Psoas muscle (tissue), 8 donors: Measurements from ENCODE around the gene HMGN3. TPM values are rescaled to one million over a fixed set of nuclear protein-coding genes. Genes with fewer than 3 reads are reported as not detected.

Experiments
- ATAC-seq, 4 donors: fragments of 200-7000 bp; cut with Tn5 transposase; one replicate each; pipeline ENCODE4 v1.9.1; 2020; ENCODE audit warnings: moderate library complexity in 3 of 4, mild to moderate bottlenecking in 2 of 4
- DNase-seq, 2 donors: peaks; one replicate each; pipeline ENCODE4 v3.0.0-alpha.2; 2020
- H3K27ac ChIP-seq: fragments of 200-600 bp; one replicate; pipeline ENCODE4 v1.8.0; 2022
- H3K27me3 ChIP-seq, 3 donors: fragments of 200-600 bp in 1 of 3; one replicate each; pipeline versions ENCODE4 v1.6.1 to v1.8.0; 2013 to 2022; ENCODE audit warnings: low read length in 2 of 3, mild to moderate bottlenecking in 2 of 3, moderate library complexity in 1 of 3; ENCODE audit not compliant: insufficient read depth in 3 of 3
- H3K36me3 ChIP-seq, 2 donors: fragments of 200-600 bp in 1 of 2; one replicate each; pipeline versions ENCODE4 v1.6.1 to v1.8.0; 2013 to 2022; ENCODE audit warnings: low read depth in 1 of 2, mild to moderate bottlenecking in 1 of 2, moderate library complexity in 1 of 2; ENCODE audit not compliant: insufficient read depth in 1 of 2
- H3K4me1 ChIP-seq: fragments of 200-600 bp; one replicate; pipeline ENCODE4 v1.8.0; 2022
- H3K4me3 ChIP-seq: fragments of 200-600 bp; one replicate; pipeline ENCODE4 v1.8.0; 2022; ENCODE audit warnings: mild to moderate bottlenecking
- H3K9me3 ChIP-seq: fragments of 200-600 bp; one replicate; pipeline ENCODE4 v1.8.0; 2022
- CTCF ChIP-seq: fragments of 200-600 bp; IDR thresholded peaks from one replicate; pipeline ENCODE4 v1.8.0; 2022; ENCODE audit warnings: antibody characterized with exemption
- WGBS, 3 donors: extraction: QIAGEN DNeasy Blood & Tissue Kit; methylation state at CpG; one replicate each; pipeline versions ENCODE4 v1.1.6 to v1.1.7; 2013; 5-methylcytosine and 5-hydroxymethylcytosine counted together
- intact Hi-C, 2 donors: fragments of 100-400 bp; cut with DNase I; formaldehyde crosslinking; loops; one replicate each; pipeline versions ENCODE4 v1.11.0 to v1.14.2; 2022
- polyA plus RNA-seq, 3 donors: library from polyadenylated mRNA; stranded (reverse); fragments of 200-250 nt; gene quantifications; one replicate each; pipeline ENCODE4 v1.2.3, GENCODE V29; 2013
- total RNA-seq, 4 donors: library from RNA; stranded (reverse); fragmentation: NEBNext Ultra II Directional in 2 of 4; extraction: Animal tissue kit (Norgen Biotek cat#: 25700) in 2 of 4; gene quantifications; one replicate each; pipeline versions ENCODE4 v1.2.1 to v1.2.4, GENCODE V29; 2021 to 2023
- donor health status: healthy with polysubstance abuse.
- donor health status: DM: no; HTN: no; CAD: no; lungs with moderate emphysema.
- donor health status: Bipolar disorder and iron deficiency.
- donor health status: healthy.
- donor health status: DM: yes; HTN: yes; CAD: no.
- donor health status: DM: no; HTN: no; CAD: no.
- donor health status: DM: no; HTN: no; CAD: no.
- donor health status: DM: yes; HTN: yes; CAD: no.

The HMGN3 gene
- total and polyA plus RNA-seq, 7 donors, result 20.5 to 50.1 (median 38.6) TPM

DNA sequence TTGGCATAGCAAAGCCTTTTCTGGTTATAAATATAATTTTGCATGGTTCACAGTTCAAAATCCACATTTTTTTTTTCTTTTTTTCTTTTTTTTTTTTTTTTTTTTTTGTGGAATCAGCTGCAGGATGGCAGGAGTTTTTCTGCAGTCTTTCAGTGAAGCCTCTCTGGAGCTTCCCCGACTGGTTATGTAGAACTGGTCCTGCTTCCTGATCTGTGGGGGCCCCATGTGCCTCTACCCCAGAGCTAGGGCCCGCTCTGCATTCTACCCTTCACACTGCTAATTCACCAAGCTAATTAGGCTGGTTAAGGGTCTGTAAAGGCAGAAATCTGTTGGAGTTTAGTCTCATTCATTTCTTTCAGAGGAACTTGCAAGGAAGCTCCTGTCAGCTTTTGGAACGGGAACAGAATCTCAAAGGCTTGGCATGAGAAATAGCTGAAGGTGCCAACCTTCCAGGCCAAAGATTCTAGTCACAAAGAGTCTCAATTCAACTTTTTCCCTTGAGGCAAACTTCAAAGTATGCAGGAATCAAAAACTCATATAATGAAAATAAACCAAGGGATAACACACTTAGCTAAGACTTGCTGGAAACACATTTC lies 45.5 kb downstream of the HMGN3 start:
- Histone ChIP-seq H3K4me3 (no peak overlapping the region), H3K4me1 (peaks cover 5% of the 10 kb centered on the region), H3K36me3 (no peaks in the 10 kb centered on the region), H3K9me3 (no peaks in the 10 kb centered on the region), H3K27me3 (no peaks in the 10 kb centered on the region), H3K27ac (no peak overlapping the region)
- no peak for TF ChIP-seq CTCF
- intact Hi-C loops, result no loop called here
- no peak for ATAC-seq
- DNase-seq, result no peak
- WGBS, 3 donors, result 19 to 27% (median 23%) methylated on average over 3 of the region's 3 CpGs

DNA sequence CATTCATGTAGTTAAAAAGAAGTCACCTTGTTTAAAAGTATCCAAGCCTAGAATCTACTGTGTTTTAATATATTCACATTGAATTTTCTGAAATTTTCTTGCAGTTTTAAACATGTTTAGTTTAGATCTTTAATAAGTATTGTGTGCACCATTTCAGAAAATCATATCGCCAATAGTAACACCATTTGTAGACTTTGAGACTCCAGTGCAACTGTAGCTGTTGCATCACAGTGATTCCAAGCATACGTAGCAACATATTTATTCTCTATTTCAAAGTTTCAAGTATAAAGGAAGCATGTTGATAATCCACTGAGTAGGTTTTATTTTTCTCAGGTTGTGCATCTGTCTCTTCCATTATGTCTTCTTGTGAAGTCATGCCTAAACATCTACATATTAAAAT lies 46.4 kb downstream of the HMGN3 start:
- intact Hi-C loops, result no loop called here
- Histone ChIP-seq H3K4me1 (peaks cover 5% of the 10 kb centered on the region), H3K36me3 (no peaks in the 10 kb centered on the region), H3K4me3 (no peak overlapping the region), H3K27ac (no peak overlapping the region), H3K9me3 (no peaks in the 10 kb centered on the region), H3K27me3 (no peaks in the 10 kb centered on the region)
- ATAC-seq (no peak), DNase-seq (no peak)
- WGBS, 3 donors, result 72 to 93% (median 73%) methylated on average over 2 of the region's 2 CpGs
- TF ChIP-seq CTCF, result no peak

DNA sequence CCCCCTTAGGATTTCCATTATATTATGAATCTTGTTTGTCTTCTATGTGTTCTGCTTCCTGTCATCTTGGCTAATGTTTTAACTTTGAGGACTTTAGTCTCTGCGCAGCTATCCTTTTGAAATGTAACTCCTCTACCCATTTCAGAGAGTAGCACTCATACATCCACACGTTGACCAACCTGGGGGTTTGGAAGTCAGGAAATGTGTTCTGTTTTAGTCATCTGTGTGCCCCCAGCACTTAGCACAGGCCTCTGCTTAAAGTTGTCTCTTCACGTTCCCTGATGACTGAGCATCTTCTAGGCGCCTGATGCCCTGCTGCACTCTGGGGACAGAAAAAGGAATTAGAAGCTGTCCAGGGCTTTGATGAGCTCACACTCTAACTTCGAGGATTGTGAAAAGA lies 47.9 kb downstream of the HMGN3 start:
- no peaks in the 10 kb centered on the region for H3K27me3 ChIP-seq
- ATAC-seq (no peak), DNase-seq (no peak)
- no peak overlapping the region for H3K27ac ChIP-seq
- WGBS, 3 donors, result 69 to 76% (median 75%) methylated on average over 5 of the region's 5 CpGs
- intact Hi-C loops, result no loop called here
- H3K36me3 ChIP-seq, result no peaks in the 10 kb centered on the region
- no peak for TF ChIP-seq CTCF
- peaks cover 5% of the 10 kb centered on the region for H3K4me1 ChIP-seq
- no peak overlapping the region for H3K4me3 ChIP-seq
- no peaks in the 10 kb centered on the region for H3K9me3 ChIP-seq

- intact Hi-C loops, result no loop called here
- Histone ChIP-seq H3K27me3 (no peaks in the 10 kb centered on the region), H3K27ac (no peak overlapping the region), H3K4me1 (peaks cover 5% of the 10 kb centered on the region), H3K4me3 (no peak overlapping the region), H3K36me3 (no peaks in the 10 kb centered on the region), H3K9me3 (no peaks in the 10 kb centered on the region)
- WGBS, 3 donors, result 81 to 89% (median 87%) methylated on average over 3 of the region's 3 CpGs
- no peak for DNase-seq
- ATAC-seq, result no peak
- no peak for TF ChIP-seq CTCF
These were observed 49.8 kb downstream of the HMGN3 start for GRCh38 chr6:79184641-79185040.

GRCh38 chr6:79184086-79184485 lies 50.4 kb downstream of the HMGN3 start:
- 21 to 29% (median 25%) methylated on average over 2 of the region's 2 CpGs for WGBS, 3 donors
- no peak for ATAC-seq
- Histone ChIP-seq H3K4me3 (no peak overlapping the region), H3K9me3 (no peaks in the 10 kb centered on the region), H3K4me1 (peaks cover 3% of the 10 kb centered on the region), H3K27me3 (no peaks in the 10 kb centered on the region), H3K36me3 (no peaks in the 10 kb centered on the region), H3K27ac (no peak overlapping the region)
- no peak for DNase-seq
- intact Hi-C loops, result no loop called here
- no peak for TF ChIP-seq CTCF
